ENCODE measurements around the gene GPATCH11.

Gene GPATCH11

GRCh38 chr2:37105150-37105549 lies 20.8 kb downstream of the GPATCH11 start:
- no peak for DNase-seq (ENCODE audit: low read depth in 2 of 2)

DNA sequence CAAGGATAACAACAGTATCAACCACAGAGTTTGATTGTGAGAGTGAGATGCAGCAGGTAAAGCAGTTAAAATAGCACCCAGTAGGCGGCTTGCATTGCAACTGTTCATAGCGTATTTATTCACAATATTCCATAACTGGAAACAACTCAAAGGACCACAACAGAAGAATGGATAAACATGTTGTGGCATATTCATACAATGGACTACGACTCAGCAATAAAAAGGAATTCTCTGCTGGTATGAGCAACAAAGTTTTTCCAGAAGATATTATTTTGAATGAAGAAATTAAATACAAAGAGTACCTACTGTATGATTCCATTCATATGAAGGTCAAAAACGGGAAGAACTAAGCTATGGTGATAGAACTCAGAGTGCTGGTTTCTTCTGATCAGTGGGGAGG lies 25.2 kb downstream of the GPATCH11 start:
- no peak for DNase-seq (ENCODE audit: low read depth in 2 of 2)

GRCh38 chr2:37110306-37111212 lies 26.2 kb downstream of the GPATCH11 start:
- no peak for DNase-seq (ENCODE audit: low read depth in 2 of 2)

GRCh38 chr2:37111958-37112357 lies 27.6 kb downstream of the GPATCH11 start:
- DNase-seq (ENCODE audit: low read depth in 2 of 2): no peak

DNA sequence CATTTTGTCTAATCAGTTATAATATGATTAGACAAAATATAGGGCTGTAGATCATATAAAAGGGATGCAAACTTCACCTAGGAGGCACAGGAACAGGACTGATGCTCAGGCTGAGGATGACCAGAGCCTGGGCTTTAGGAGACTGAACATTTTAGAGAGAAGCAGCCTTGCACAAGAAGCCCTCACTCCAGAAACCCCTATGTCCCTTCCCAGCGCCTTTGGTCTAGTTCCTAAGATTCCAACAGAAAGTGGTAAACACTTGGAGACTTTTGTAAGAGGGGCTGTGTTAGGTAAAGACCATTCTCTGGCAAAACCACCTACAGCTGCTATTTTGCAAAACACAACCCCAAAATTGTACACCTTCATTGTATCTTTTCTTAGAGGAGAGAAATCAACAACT lies 33.2 kb downstream of the GPATCH11 start:
- DNase-seq (ENCODE audit: low read depth in 2 of 2): no peak

DNA sequence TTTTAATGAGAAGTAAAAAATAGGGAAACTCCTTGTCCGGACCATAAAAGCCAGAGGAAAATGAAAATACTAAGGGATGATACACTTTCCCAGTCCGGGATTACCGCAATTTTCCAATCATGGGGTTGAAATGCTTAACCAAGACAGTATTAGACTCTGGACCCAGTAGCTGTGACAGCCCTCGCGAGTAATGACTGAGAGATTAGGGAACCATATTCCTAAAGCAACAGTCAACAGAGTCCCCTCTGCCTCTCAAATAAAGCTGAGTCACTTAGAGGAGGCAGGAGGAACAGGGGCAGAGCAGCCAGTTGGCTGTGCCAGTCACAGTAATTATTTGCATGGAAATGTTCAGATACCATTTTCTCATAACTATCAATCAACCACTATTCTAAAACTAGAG lies 34.8 kb downstream of the GPATCH11 start:
- DNase-seq (ENCODE audit: low read depth in 2 of 2): no peak

- no peak for DNase-seq (ENCODE audit: low read depth in 2 of 2)
Observed at GRCh38 chr2:37125416-37125815, 41.1 kb downstream of the GPATCH11 start.

DNA sequence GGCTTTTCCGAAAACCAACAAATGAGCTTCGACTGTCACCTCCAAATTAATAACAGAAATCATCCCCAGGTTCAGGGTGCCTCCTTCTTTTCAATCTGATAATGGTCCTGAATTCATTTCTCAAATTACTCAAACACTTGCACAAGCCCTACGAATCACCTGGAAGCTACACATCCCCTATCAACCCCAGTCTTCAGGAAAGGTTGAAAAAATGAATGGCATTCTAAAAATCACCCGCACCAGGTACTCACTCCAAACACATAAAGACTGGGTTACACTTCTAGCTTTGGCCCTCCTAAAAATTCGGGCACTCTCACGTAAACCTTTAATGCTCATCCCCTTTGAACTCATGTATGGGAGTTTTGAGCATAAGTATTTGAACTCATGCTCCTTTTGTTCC lies 48.6 kb downstream of the GPATCH11 start:
- DNase-seq (ENCODE audit: low read depth in 2 of 2): no peak

DNA sequence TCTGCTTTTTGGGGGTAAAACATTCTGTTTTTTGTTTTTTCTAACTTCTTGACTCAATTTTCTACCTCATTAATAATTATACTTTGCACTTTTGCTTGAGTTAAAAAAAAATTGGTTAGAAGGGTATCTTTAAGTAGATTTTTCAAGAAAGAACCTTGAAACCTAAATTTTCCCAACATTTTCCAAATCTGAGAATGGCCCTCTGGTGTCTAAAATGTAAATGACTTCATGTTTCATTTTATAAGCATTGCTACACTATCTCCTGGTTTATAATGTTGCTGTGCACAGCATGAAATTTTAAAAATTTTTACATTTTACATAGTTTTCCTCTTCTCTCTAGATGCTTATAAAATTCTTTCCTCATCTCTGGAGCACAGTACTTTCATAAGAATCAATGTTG lies 58.2 kb downstream of the GPATCH11 start:
- DNase-seq (ENCODE audit: low read depth in 2 of 2): no peak

DNA sequence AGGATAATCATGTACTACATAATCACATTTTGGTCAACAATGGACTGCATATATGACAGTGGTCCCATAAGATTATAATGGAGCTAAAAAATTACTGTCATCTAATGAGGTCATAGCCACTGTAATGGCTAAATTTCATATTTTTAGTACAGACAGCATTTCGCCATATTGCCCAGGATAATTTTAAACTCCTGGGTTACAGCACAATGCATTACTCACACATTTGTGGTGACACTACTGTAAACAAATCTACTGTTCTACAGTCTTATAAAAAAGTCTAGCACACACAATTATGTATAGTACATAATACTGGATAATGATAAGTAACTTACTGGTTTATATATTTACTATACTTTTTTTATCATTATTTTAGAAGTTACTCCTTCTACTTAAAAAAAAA lies 59.7 kb downstream of the GPATCH11 start:
- DNase-seq (ENCODE audit: low read depth in 2 of 2): no peak

DNA sequence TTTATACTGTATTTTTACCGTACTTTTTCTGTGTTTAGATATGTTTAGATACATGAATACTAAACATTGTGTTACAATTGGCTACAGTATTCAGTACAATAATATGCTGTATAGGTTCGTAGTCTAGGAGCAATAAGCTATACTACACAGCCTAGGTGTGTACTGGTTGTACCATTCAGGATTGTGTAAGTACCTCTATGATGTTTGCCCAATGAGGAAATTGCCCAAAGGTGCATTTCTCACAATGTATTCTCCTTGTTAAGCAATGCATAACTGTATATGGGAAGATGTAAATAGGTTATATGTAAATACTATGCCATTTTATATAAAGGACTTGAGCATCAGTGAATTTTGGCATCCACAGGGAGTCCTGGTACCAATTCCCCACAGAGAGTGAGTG lies 61.7 kb downstream of the GPATCH11 start:
- DNase-seq (ENCODE audit: low read depth in 2 of 2): no peak

DNA sequence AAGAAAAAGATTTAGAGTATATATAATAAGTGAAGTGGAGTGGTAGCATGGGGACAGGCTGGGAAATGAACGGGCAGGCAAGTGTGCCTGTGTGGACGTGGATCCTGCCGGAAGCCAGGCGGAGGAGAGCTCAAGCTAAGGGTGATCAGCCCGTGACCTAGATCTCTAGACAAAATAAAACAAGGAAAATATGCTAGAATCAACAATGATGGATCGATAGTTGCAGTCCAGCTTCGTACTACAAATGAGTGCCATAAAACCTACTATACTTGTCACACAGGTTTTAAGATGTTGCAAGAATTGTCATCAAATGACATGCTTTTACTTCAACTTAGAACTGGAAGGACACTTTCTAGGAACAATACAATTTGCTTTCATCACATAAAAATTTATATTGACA lies 64.0 kb downstream of the GPATCH11 start:
- DNase-seq (ENCODE audit: low read depth in 2 of 2): no peak

Data from stimulated activated CD4-positive, alpha-beta T cell treated with anti-CD3 and anti-CD28 coated beads, Interleukin-1b, Interleukin-23, amount 100 ng/mL, for 4 hours (primary cell).